ENCODE measurements around the gene CTTNBP2. TPM values are rescaled to one million over a fixed set of nuclear protein-coding genes. Genes with fewer than 3 reads are reported as not detected.

Gene CTTNBP2
- polyA plus RNA-seq, 1 donor from 2014 or later: 53.5 TPM

- Histone ChIP-seq H3K9me3 (ENCODE audit: low read length) (no peaks in the 10 kb centered on the region), H3K79me2 (replicated peaks; ENCODE audit: insufficient read depth, low read length) (no peaks in the 10 kb centered on the region), H3K9ac (ENCODE audit: low read length) (no peak overlapping the region), H3K27me3 (ENCODE audit: insufficient read depth, low read depth, low read length) (no peaks in the 10 kb centered on the region), H4K20me1 (ENCODE audit: insufficient read depth) (no peaks in the 10 kb centered on the region), H3K9me2 (ENCODE audit: insufficient read depth, low read length) (no peaks in the 10 kb centered on the region), H3K4me3 (ENCODE audit: low read length) (no peak overlapping the region), H3K36me3 (ENCODE audit: insufficient read depth, low read length) (peaks cover 14% of the 10 kb centered on the region), H3K27ac (ENCODE audit: low read length) (no peak overlapping the region), H3F3A (ENCODE audit: insufficient read depth, low read length, poor library complexity, severe bottlenecking) (no peaks in the 10 kb centered on the region), H3K4me2 (ENCODE audit: low read length) (no peak overlapping the region), H2AFZ (ENCODE audit: low read depth, low read length) (no peak overlapping the region)
- TF ChIP-seq TAF1 (IDR thresholded peaks at IDR 0.05; ENCODE audit: low read depth) (no peak), POLR2AphosphoS5 (IDR thresholded peaks at IDR 0.05) (no peak), EZH2 (IDR thresholded peaks at IDR 0.05; ENCODE audit: borderline replicate concordance, insufficient read depth, low read length, poor library complexity, severe bottlenecking) (no peak), SMC3 (conservative IDR thresholded peaks at IDR 0.05; ENCODE audit: poor library complexity) (no peak), MXI1 (conservative IDR thresholded peaks at IDR 0.05; ENCODE audit: poor library complexity, severe bottlenecking) (no peak), CTCF (IDR thresholded peaks at IDR 0.05; ENCODE audit: poor library complexity, severe bottlenecking) (no peak), EP300 (conservative IDR thresholded peaks at IDR 0.05; ENCODE audit: poor library complexity, severe bottlenecking) (no peak), REST (IDR thresholded peaks at IDR 0.05; ENCODE audit: borderline replicate concordance) (no peak), RAD21 (conservative IDR thresholded peaks at IDR 0.05) (no peak)
These were observed 113.1 kb downstream of the CTTNBP2 start for GRCh38 chr7:117759950-117760640.

- Histone ChIP-seq H3K36me3 (ENCODE audit: insufficient read depth, low read length) (peaks cover 14% of the 10 kb centered on the region), H2AFZ (ENCODE audit: low read depth, low read length) (no peak overlapping the region), H3K9ac (ENCODE audit: low read length) (no peak overlapping the region), H3K27me3 (ENCODE audit: insufficient read depth, low read depth, low read length) (no peaks in the 10 kb centered on the region), H3K9me2 (ENCODE audit: insufficient read depth, low read length) (no peaks in the 10 kb centered on the region), H3K79me2 (replicated peaks; ENCODE audit: insufficient read depth, low read length) (no peaks in the 10 kb centered on the region), H4K20me1 (ENCODE audit: insufficient read depth) (no peaks in the 10 kb centered on the region), H3K4me3 (ENCODE audit: low read length) (no peak overlapping the region), H3K27ac (ENCODE audit: low read length) (no peak overlapping the region), H3K9me3 (ENCODE audit: low read length) (no peaks in the 10 kb centered on the region), H3F3A (ENCODE audit: insufficient read depth, low read length, poor library complexity, severe bottlenecking) (no peaks in the 10 kb centered on the region), H3K4me2 (ENCODE audit: low read length) (no peak overlapping the region)
- no peak for TF ChIP-seq POLR2AphosphoS5 (IDR thresholded peaks at IDR 0.05)
- TF ChIP-seq EP300 (conservative IDR thresholded peaks at IDR 0.05; ENCODE audit: poor library complexity, severe bottlenecking): no peak
- no peak for TF ChIP-seq REST (IDR thresholded peaks at IDR 0.05; ENCODE audit: borderline replicate concordance)
- no peak for TF ChIP-seq TAF1 (IDR thresholded peaks at IDR 0.05; ENCODE audit: low read depth)
- no peak for TF ChIP-seq EZH2 (IDR thresholded peaks at IDR 0.05; ENCODE audit: borderline replicate concordance, insufficient read depth, low read length, poor library complexity, severe bottlenecking)
- TF ChIP-seq MXI1 (conservative IDR thresholded peaks at IDR 0.05; ENCODE audit: poor library complexity, severe bottlenecking): no peak
- TF ChIP-seq RAD21 (conservative IDR thresholded peaks at IDR 0.05): no peak
- no peak for TF ChIP-seq CTCF (IDR thresholded peaks at IDR 0.05; ENCODE audit: poor library complexity, severe bottlenecking)
- TF ChIP-seq SMC3 (conservative IDR thresholded peaks at IDR 0.05; ENCODE audit: poor library complexity): no peak
These were observed 115.8 kb downstream of the CTTNBP2 start for GRCh38 chr7:117757440-117757839.
